22Rv1 (cell line): Measurements from ENCODE around the gene OR1A2.
"Not testable (repeated sequence)": the region's sequence is repeated elsewhere in the genome, so short reads cannot be mapped to it uniquely, and the experiment has no call there.

ENCODE experiments used
- H3K27ac ChIP-seq: fragments of 450-650 bp; 2 replicates; pipeline ENCODE4 v1.5.1; 2017
- ZFX ChIP-seq: fragments of 450-650 bp; IDR thresholded peaks from 2 replicates; pipeline ENCODE4 v1.6.1; 2017; ENCODE audit warnings: antibody characterized with exemption, borderline replicate concordance
- TF ChIP-seq, protein P1 (sequence below): fragments of 450-650 bp; IDR thresholded peaks from 2 replicates; pipeline ENCODE4 v1.5.1; 2017; ENCODE audit warnings: mild to moderate bottlenecking

OR1A2 gene

GRCh38 chr17:3213587-3213986 lies 16.3 kb downstream of the OR1A2 start:
- H3K27ac ChIP-seq = no peak overlapping the region
- TF ChIP-seq ZFX = no peak
- TF ChIP-seq, protein P1, sequence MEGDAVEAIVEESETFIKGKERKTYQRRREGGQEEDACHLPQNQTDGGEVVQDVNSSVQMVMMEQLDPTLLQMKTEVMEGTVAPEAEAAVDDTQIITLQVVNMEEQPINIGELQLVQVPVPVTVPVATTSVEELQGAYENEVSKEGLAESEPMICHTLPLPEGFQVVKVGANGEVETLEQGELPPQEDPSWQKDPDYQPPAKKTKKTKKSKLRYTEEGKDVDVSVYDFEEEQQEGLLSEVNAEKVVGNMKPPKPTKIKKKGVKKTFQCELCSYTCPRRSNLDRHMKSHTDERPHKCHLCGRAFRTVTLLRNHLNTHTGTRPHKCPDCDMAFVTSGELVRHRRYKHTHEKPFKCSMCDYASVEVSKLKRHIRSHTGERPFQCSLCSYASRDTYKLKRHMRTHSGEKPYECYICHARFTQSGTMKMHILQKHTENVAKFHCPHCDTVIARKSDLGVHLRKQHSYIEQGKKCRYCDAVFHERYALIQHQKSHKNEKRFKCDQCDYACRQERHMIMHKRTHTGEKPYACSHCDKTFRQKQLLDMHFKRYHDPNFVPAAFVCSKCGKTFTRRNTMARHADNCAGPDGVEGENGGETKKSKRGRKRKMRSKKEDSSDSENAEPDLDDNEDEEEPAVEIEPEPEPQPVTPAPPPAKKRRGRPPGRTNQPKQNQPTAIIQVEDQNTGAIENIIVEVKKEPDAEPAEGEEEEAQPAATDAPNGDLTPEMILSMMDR = no peak

DNA sequence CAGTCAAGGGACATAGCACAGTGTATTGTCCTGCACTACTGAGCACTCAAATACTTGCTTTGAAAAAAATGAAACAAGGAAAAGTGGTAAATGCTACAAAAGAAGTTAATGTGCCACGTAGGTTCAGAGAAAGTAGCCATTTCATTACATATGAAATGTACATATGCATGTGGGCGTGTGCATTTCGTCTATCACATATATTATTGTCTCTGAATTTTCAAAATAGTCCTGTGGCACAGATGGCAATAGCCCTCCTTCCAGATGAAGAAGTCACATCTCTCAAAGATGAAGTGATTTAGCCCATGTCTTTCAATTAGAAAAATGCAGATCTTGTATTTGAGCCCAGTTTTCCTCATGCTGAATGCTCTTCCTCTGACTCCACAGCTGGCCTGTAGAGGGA lies 22.7 kb downstream of the OR1A2 start:
- H3K27ac ChIP-seq = not testable (repeated sequence)

DNA sequence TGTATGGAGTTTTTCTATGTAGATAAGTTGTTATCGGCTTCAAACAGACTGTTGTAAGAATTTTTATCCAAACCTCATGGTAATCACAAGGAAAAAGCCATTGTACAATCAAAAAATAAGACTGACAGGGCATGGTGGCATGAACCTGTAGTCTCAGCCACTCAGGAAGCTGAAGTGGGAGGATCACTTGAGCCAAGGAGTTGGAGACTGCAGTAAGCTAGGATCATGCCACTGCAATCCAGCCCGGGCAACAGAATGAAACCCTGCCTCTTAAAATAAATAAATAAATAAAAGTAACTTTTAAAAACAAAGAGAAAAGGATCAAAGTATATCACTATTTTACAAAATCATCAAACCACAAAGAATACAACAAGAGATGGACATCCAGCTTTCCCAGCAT lies 24.5 kb downstream of the OR1A2 start:
- no peak overlapping the region for H3K27ac ChIP-seq
- TF ChIP-seq, protein P1 = no peak
- no peak for TF ChIP-seq ZFX

DNA sequence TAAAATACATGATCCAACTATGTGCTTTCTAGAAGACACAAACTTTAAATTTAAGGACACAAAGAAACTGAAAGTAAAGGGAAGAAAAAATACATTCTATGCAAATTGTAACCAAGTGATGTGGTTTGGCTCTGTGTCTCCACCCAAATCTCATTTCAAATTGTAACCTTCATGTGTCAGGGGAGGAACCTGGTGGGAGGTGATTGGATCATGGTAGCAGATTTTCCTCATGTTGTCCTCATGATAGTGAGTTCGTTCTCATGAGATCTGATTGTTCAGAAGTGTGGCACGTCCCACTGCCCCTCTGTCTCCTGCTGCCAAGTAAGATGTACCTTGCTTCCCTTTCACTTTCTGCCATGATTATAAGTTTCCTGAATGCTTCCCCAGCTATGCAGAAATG lies 25.2 kb downstream of the OR1A2 start:
- no peak overlapping the region for H3K27ac ChIP-seq
- TF ChIP-seq, protein P1 = no peak
- TF ChIP-seq ZFX = no peak

GRCh38 chr17:3224721-3225352 lies 27.5 kb downstream of the OR1A2 start:
- H3K27ac ChIP-seq = not testable (repeated sequence)

- not testable (repeated sequence) for H3K27ac ChIP-seq
Observed at GRCh38 chr17:3232300-3232699, 35.0 kb downstream of the OR1A2 start.

DNA sequence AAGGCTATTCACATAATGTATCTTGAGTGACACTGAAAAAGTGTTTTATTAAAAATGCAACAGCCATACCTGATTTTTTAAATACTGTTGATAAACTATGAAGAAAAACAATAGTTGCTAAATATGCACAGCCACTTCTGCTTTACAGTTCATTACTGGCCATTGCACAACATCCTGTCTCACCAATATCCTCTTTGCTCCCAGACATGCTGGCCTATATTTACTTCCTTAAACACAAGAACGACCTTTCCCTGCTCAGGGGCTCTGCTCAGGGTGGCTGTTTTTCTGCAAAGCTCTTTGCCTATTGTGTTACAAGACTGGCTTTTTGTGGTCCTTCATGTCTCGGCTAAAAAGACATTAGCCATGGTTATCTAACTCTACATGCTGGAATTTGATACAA lies 41.4 kb downstream of the OR1A2 start:
- H3K27ac ChIP-seq = not testable (repeated sequence)

GRCh38 chr17:3241044-3241443 lies 43.7 kb downstream of the OR1A2 start:
- not testable (repeated sequence) for H3K27ac ChIP-seq

DNA sequence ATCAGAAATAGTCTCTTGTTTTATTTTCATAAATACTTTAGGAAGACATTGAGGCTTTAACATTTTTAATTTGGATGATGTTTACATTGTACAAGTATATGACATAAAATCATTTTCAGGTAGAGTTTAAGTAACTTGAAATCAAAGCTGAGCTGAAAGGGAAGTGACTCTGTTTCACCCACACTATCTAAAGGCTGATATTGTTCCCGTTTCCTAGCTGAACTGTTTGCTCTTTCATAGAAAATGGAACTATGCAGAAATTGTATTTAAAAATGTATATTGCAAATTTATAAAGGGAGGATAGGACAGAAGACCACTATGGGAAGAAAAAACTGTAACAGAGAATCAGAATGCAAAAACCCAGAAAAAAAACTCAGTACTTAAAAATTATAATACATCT lies 47.5 kb downstream of the OR1A2 start:
- H3K27ac ChIP-seq = not testable (repeated sequence)
